Measurements from ENCODE around the gene TNS4.

Gene TNS4

DNA sequence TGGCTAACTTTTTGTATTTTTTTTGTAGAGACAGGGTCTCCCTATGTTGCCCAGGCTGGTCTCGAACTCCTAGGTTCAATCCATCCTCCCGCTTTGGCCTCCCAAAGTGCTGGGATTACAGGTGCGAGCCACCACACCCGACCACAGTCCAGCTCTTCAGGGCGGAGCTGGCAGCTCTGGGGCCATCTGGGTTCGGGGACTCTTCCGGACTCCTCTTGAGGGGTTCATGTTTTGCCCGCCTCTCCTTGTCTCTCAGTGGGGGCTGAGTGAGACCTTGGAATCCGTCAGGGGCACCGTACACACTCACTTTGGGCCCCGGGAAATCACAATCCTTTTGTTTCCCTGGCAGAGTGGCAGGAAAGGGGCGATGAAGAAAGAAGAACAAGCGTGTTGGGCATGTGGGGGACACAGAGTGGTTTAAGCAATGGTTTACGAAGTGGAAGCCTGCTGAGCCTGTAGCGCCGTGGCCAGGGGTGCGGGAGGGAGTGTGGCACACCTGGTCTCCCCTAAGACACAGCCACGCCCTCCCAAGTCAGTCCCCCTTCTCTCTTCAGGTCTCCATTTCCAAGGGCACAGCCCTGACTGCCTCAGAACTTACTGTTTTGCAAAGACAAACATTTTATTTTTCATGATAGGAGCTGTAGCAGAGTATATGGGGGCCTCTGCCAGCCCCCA lies 26.1 kb downstream of the TNS4 start:
- no peak for FAIRE-seq

GRCh38 chr17:40474419-40475002 lies 26.9 kb downstream of the TNS4 start:
- FAIRE-seq, result no peak
- DNase-seq (ENCODE audit: low spot score), result no peak

More for the DNA sequence above, 26.1 kb downstream of the TNS4 start:
- DNase-seq (ENCODE audit: low spot score), result no peak

DNA sequence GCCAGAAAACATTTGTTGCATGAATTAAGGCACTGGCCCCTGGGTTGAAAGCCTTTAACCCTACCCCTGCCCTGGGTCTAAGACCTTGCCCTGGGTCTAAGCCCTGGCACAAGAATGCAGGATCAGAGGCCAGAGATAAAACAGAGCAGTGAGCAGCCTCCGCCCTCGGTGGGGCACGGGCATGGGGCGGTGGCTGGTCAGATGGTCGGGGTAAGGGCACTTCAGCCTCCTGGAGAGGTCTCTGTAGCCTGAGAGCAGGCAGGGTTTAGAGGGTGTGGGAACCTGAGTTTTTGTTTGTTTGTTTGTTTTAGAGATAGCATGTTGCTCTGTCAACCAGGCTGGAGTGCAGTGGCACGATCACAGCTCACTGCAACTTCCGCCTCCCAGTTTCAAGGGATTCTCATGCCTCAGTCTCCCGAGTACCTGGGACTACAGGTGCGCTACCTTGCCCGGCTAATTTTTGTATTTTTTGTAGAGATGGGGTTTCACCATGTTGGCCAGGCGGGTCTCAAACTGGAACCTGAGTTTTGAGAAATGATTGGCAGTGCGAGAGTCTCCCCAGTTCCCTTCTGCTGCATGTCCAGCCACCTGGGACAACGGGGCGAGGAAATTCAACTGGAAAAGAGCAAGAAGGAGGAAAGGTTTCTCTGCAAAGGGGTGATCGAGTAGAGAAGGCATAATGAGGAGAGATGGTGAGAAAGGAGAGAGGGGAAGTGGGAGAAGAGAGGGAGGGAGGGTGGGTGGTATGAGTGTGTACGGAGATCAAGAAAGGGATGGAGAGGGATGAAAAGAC lies 27.7 kb downstream of the TNS4 start:
- FAIRE-seq (no peak), DNase-seq (ENCODE audit: low spot score) (no peak)

- FAIRE-seq, result no peak
Observed at GRCh38 chr17:40472733-40473452, 28.5 kb downstream of the TNS4 start.

DNA sequence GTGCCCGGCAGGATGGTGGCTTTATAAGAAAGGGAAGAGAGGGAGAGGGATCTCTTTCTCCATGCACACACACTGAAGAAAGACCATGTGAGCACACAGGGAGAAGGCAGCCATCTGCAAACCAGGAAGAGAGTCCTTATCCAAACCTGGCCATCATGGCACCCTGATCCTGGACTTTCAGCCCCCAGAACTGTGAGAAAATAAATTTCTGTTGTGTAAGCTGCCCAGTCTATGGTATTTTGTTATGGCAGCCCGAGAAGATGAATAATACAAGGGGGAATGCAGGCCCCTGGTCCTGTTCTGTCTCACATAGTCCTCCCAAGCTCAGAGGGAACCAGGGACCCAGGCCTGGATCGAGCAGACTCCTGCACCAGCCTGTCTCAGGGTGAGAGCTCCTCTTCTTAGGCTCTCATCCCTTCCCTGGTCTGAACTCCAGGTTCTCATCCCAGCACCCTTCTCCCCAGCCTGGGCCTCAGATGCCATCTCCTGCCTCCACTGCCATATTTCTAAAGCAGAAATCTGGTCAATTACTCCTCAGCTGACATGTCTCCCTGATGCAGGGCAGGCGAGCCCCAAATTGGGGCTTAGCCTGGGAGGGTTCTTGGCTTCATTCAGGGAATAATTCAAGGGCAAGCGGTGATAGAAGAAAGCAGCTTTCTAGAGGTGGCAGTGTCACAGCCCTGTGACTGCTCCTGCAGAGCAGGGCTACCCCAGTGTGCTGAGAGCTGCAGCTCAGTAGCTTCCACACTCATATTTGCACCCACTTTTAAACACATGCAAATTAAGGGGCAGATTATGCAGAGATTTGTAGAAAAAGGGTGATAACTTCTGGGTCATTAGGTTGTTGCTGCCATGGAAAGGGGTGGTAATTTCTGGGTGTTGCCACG lies 29.3 kb downstream of the TNS4 start:
- FAIRE-seq, result no peak

More at GRCh38 chr17:40472733-40473452, 28.5 kb downstream of the TNS4 start:
- DNase-seq (ENCODE audit: low spot score), result no peak

DNA sequence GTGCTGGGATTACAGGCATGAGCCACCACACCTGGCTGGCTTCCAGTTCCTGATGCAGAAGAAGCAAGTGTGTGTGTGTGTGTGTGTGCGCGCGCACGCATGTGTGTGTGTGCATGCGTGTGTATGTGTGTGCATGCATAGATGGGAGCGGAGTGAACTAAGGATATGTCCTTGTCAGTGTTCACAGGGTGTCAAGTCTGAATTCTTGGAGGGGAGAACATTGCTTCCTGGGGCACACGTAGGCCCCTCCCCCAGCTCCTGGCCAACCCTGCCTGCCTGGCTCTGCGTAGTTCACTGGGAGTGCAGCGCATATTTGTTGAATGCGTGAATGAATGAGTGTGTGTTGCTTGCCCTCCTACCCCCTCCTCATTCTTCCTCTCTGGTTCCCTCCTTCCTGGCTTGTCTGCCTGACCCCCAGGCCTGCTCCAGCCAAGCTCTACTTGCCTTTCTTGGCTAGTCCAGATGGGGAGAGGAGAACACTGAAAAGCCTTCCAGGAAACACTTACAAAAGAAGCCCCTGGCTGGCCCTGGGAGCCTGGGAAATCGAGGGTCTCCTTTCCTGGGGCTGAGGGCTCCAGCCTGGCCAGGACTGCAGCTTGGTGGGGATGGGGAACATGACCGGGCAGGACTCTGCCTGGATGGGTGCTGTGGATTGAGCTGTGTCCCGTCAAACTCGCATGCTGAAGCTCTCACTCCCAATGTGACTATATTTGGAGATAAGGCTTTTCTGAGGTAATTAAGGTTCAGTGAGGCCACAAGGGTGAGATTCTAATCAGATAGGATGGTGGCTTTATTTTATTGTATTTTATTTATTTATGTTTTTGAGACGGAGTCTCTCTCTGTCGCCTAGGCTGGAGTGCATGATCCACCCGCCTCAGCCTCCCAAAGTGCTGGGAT lies 30.2 kb downstream of the TNS4 start:
- FAIRE-seq, result peak; percentile 59
- peak; percentile 77 for DNase-seq (ENCODE audit: low spot score)

More for the DNA sequence above, 29.3 kb downstream of the TNS4 start:
- no peak for DNase-seq (ENCODE audit: low spot score)

DNA sequence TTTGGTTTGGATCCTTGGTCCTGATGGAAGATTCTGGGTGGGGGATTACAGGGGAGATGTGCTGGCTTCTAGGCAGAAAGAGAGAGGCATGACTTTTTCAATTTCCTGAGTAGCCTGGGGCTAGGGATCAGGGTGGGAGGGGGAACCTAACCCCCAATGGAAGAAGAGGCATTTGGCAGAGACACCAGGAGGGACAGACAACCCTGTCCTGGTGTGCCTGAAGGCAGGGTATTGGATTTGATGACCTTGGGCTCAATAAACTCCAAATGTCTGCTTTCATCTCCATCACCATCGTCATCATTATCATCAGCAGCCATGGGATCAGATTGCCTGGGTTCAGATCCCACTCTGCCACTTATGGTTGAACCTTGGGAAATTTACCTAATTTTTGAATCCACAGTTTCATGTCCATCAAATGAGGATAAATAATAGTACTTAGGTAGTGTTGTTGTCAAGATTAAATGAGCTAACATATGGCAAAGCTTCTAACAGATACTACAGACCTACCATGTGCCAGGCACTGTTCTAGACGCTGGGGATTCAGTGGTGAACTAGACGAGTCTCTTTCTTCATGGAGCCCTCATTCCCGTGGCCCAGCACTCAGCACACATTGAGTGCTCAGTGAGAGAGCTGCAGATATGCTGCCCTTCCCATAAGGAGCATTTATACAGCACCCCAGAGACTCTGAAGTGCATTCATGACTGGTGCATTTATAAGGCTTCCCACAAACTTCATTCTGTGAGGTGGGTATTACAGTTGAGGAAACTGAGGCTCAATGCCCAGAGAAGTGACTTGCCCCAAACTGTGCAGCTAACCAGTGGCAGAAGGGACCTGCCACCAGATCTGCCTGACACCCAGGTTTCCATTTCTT lies 31.4 kb downstream of the TNS4 start:
- FAIRE-seq, result no peak
- DNase-seq (ENCODE audit: low spot score), result no peak

GRCh38 chr17:40468560-40468959 lies 32.9 kb downstream of the TNS4 start:
- DNase-seq (ENCODE audit: low spot score), result no peak
- FAIRE-seq, result no peak

- DNase-seq (ENCODE audit: low spot score) (no peak), FAIRE-seq (no peak)
Observed at GRCh38 chr17:40467281-40467867, 34.0 kb downstream of the TNS4 start.

- no peak for FAIRE-seq
Observed at GRCh38 chr17:40466298-40466971, 35.0 kb downstream of the TNS4 start.

DNA sequence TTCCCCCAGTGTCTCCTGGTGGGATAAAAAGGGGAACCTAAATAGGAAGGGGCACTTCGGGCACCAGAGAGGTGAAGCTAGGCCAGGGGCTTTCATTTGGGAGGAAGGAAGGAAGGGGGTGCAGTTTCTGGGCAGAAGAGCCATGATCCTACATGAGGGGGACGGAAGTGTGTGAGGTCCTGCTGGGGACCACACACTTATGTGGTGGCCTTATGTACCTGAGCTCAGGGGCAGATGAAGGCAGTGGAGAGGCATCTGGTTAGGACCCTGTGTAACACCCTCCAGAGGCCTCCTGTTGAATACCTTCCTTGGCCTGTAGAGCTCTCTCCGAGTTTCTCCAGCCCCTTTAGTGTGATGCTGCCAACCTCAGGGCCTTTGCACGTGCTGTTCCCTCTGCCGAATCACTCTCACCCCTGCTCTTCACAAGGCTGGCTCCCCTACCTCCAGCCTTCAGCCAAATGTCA lies 37.0 kb downstream of the TNS4 start:
- no peak for DNase-seq (ENCODE audit: low spot score)
- FAIRE-seq, result no peak

More at GRCh38 chr17:40466298-40466971, 35.0 kb downstream of the TNS4 start:
- no peak for DNase-seq (ENCODE audit: low spot score)

DNA sequence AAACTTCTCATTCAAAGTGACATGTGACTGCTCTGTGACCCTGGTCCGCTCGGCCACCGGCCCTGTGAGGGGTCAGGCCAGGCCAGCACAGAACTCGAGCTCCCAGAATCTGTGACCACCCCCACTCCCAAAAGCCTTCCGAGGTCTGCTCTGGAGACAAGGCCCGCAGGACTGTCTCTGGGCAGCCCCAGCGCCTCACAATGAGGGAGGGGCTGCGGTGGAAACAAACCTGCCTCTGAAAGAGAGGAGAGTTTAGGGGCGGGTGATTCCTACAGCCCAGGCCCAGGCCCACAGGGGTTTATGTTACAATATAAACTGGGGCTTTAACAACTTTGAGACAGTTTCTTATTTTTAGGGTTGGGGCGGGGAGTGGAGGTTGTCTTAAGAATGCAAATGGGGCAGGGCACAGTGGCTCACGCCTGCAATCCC lies 38.3 kb downstream of the TNS4 start:
- DNase-seq (ENCODE audit: low spot score) (no peak), FAIRE-seq (no peak)

DNA sequence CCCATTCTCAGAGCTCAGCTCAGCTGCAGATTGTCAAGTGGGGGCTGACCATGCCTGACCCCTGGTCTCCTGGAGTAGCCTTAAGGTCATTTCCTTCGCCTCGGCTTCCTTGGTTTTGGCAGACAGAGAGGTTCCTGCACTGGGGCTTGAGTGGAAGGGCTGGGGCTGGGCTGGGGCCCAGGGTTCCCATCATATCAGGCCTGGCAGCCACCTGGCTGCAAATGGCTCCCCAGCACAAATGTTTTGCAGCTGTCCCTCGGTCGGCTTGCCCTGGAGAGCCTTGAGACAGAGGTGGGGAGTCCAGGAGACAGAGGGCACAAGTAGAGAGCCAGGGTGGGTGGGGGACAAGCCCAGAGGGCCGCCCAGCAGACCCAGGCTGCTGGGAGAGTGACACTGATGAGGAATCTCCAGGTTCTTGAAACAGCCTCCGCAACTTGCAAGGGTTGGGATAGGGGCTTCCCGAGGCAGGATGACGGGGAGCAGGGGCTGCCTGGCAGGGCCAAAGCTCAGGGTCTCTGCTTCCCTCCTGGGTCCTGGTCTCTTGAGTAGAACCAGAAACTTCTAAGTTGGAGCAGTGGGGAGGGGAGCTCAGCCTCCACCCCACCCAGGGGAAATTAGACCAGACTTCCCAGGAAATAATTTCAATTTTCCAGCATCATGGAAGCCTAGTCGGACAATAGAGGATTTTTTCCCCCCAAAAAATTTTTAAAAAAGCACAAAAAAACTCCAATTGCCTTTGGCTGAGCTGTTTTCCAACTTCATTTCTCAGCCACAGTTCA lies 38.9 kb downstream of the TNS4 start:
- DNase-seq (ENCODE audit: low spot score), result no peak
- FAIRE-seq, result no peak

GRCh38 chr17:40461732-40462342 lies 39.6 kb downstream of the TNS4 start:
- no peak for DNase-seq (ENCODE audit: low spot score)
- no peak for FAIRE-seq

DNA sequence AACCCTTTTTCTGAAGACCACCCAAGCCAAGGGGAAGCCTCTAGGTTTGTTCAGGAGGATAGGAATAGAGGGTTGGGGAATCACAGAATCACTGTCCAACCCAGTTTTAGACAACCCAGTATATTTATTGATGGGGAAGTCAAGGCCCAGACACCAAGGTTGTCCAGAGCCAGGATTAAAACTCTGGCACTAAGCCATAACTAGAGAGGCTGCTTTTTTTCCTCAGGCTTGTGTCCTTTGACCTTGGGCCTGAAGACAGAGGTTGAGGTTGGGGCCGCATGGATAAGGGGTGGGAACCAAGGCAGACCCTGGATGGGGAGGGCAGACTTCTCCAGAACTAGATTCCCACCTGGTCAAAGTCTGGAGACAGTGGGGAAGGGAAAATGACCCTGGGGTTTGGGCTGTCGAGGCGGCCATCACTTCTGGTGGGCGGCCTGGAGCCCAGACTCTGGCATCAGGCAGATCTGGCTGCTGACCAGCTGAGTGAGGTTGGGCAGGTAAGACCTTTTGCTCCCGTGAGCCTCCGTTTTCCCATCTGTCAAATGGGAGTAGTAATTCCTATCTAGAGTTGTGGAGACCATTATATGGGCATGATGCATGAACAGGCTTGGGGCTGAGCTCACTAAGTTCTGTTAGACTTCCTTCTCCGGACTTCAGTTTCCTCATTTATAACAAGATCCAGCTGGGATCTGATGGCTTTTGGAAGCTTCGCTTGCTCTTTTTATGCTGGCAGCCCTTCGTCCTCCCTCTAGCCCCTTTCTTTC lies 40.3 kb downstream of the TNS4 start:
- DNase-seq (ENCODE audit: low spot score) (no peak), FAIRE-seq (no peak)

GRCh38 chr17:40460604-40460967 lies 40.8 kb downstream of the TNS4 start:
- DNase-seq (ENCODE audit: low spot score), result no peak
- FAIRE-seq, result no peak
